ENCODE data around the gene SCAMP5. TPM values are rescaled to one million over a fixed set of nuclear protein-coding genes. Genes with fewer than 3 reads are reported as not detected.

SCAMP5 gene
- total and polyA plus RNA-seq, 7 donors, result 1.3 to 26.5 (median 3.9) TPM

GRCh38 chr15:74982183-74982582 lies 13.2 kb upstream of the SCAMP5 start:
- no peak for DNase-seq
- intact Hi-C loops (cut with DNase I), result no loop called here
- 76 to 89% methylated on average over 5 of the region's 5 CpGs for WGBS, 2 donors
- no peak for TF ChIP-seq CTCF (IDR thresholded peaks at IDR 0.05)
- Histone ChIP-seq H3K27me3 (peaks cover 0 to 24% (median 0%) of the 10 kb centered on the region in 3 donors), H3K36me3 (no peaks in the 10 kb centered on the region), H3K27ac (no peak overlapping the region), H3K9me3 (no peaks in the 10 kb centered on the region), H3K4me1 (no peaks in the 10 kb centered on the region), H3K4me3 (no peak overlapping the region)

GRCh38 chr15:74983725-74984231 lies 11.6 kb upstream of the SCAMP5 start:
- H3K27ac ChIP-seq, result no peak overlapping the region
- no peaks in the 10 kb centered on the region for H3K36me3 ChIP-seq
- no peaks in the 10 kb centered on the region for H3K9me3 ChIP-seq
- DNase-seq, result no peak
- H3K27me3 ChIP-seq, result peaks cover 0 to 24% (median 0%) of the 10 kb centered on the region in 3 donors
- no peaks in the 10 kb centered on the region for H3K4me1 ChIP-seq
- intact Hi-C loops (cut with DNase I), result no loop called here
- H3K4me3 ChIP-seq, result no peak overlapping the region
- TF ChIP-seq EP300 (IDR thresholded peaks at IDR 0.05), result no peak
- no peak for TF ChIP-seq POLR2A (IDR thresholded peaks at IDR 0.05)
- TF ChIP-seq POLR2AphosphoS5 (IDR thresholded peaks at IDR 0.05), result no peak
- WGBS, 2 donors, result 2 to 23% methylated on average over 4 of the region's 4 CpGs

- Histone ChIP-seq H3K4me3 (no peak overlapping the region), H3K4me1 (no peaks in the 10 kb centered on the region)
These were observed 7.2 kb upstream of the SCAMP5 start for GRCh38 chr15:74988007-74988800.

GRCh38 chr15:74989527-74989926 lies 5.8 kb upstream of the SCAMP5 start:
- intact Hi-C loops (cut with DNase I), result no loop called here
- Histone ChIP-seq H3K9me3 (no peaks in the 10 kb centered on the region), H3K4me1 (no peaks in the 10 kb centered on the region), H3K27ac (no peak overlapping the region), H3K4me3 (no peak overlapping the region), H3K27me3 (peaks cover 0 to 24% (median 0%) of the 10 kb centered on the region in 3 donors), H3K36me3 (no peaks in the 10 kb centered on the region)
- TF ChIP-seq POLR2AphosphoS5 (IDR thresholded peaks at IDR 0.05) (no peak), EP300 (IDR thresholded peaks at IDR 0.05) (no peak), POLR2A (IDR thresholded peaks at IDR 0.05) (no peak), CTCF (IDR thresholded peaks at IDR 0.05) (no peak)
- DNase-seq, result no peak

More at GRCh38 chr15:74988007-74988800, 7.2 kb upstream of the SCAMP5 start:
- Histone ChIP-seq H3K36me3 (no peaks in the 10 kb centered on the region), H3K27me3 (peaks cover 0 to 33% (median 0%) of the 10 kb centered on the region in 3 donors), H3K9me3 (no peaks in the 10 kb centered on the region), H3K27ac (no peak overlapping the region)
- no peak for DNase-seq
- no peak for TF ChIP-seq POLR2AphosphoS5 (IDR thresholded peaks at IDR 0.05)
- no peak for TF ChIP-seq EP300 (IDR thresholded peaks at IDR 0.05)
- no peak for TF ChIP-seq CTCF (IDR thresholded peaks at IDR 0.05)
- TF ChIP-seq POLR2A (IDR thresholded peaks at IDR 0.05), result no peak
- intact Hi-C loops (cut with DNase I), result no loop called here
- 15 to 42% methylated on average over 4 of the region's 4 CpGs for WGBS, 2 donors

- H3K36me3 ChIP-seq, result no peaks in the 10 kb centered on the region
- intact Hi-C loops (cut with DNase I), result no loop called here
- peaks cover 10 to 29% (median 21%) of the 10 kb centered on the region in 3 donors for H3K27me3 ChIP-seq
- no peaks in the 10 kb centered on the region for H3K9me3 ChIP-seq
- no peak overlapping the region for H3K4me3 ChIP-seq
- peaks cover 0 to 13% (median 8%) of the 10 kb centered on the region in 4 donors for H3K4me1 ChIP-seq
- no peak overlapping the region for H3K27ac ChIP-seq
- no peak for TF ChIP-seq POLR2A (IDR thresholded peaks at IDR 0.05)
- TF ChIP-seq EP300 (IDR thresholded peaks at IDR 0.05), result no peak
- no peak for TF ChIP-seq CTCF (IDR thresholded peaks at IDR 0.05)
- TF ChIP-seq POLR2AphosphoS5 (IDR thresholded peaks at IDR 0.05), result no peak
- DNase-seq, result no peak
- 43 to 46% methylated on average over 1 of the region's 1 CpG for WGBS, 2 donors
These were observed 2.7 kb upstream of the SCAMP5 start for GRCh38 chr15:74992619-74993018.
